Breast epithelium (tissue), 3 donors: ENCODE measurements around the gene FAM3B.

Experiments
- POLR2A ChIP-seq: fragments of 450-650 bp; IDR thresholded peaks from one replicate; pipeline ENCODE4 v1.6.1; 2016; ENCODE audit warnings: antibody characterized with exemption, mild to moderate bottlenecking, moderate library complexity
- TF ChIP-seq, protein P1 (sequence below), 3 donors: fragments of 450-650 bp; IDR thresholded peaks; one replicate each; pipeline ENCODE4 v1.5.1; 2016 to 2017; ENCODE audit warnings: antibody characterized with exemption in 3 of 3, mild to moderate bottlenecking in 3 of 3, moderate library complexity in 3 of 3

DNA sequence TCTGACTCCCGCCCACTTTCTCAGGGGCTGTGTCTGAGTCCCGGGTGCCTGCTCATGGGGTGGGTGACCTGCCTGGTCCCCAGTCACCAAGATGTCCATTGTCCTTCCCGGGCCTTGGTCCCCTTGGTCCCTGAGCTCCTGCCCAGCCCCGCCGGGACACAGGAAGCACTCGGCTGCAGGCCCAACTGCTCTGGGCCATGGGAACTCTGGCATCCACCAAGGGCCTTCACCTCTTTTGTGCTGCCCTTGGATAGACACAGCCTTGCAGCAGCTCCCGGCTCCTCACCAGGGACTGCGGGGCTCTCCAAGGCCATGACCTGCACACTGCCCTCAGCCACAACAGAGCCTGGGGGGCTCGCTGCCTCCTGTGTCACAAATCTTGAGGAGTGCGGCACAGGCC, 87.4 kb downstream of the FAM3B start:
- TF ChIP-seq, protein P1, sequence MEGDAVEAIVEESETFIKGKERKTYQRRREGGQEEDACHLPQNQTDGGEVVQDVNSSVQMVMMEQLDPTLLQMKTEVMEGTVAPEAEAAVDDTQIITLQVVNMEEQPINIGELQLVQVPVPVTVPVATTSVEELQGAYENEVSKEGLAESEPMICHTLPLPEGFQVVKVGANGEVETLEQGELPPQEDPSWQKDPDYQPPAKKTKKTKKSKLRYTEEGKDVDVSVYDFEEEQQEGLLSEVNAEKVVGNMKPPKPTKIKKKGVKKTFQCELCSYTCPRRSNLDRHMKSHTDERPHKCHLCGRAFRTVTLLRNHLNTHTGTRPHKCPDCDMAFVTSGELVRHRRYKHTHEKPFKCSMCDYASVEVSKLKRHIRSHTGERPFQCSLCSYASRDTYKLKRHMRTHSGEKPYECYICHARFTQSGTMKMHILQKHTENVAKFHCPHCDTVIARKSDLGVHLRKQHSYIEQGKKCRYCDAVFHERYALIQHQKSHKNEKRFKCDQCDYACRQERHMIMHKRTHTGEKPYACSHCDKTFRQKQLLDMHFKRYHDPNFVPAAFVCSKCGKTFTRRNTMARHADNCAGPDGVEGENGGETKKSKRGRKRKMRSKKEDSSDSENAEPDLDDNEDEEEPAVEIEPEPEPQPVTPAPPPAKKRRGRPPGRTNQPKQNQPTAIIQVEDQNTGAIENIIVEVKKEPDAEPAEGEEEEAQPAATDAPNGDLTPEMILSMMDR (IDR thresholded peaks at IDR 0.05): no peak
- TF ChIP-seq POLR2A: no peak
